Measurements from ENCODE around the gene CD180.

DNA sequence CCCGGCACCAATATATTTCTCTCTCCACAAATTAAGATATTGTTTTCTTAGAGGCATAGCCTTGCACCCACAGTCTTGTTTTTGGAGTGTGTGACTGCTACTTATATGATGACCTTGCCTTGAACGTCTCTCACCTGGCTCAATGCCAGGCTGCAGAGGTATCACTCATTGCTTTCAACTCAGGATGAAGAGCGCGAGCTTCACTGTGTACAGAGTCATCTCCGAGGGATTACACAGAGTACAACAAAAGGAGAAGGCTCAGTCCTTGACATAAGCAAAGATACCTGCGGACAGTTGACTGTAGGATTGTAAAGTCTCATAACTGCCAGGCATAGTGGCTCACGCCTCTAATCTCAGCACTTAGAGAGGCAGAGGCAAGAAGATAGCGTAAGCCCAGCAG is 53.8 kb downstream of the CD180 start:
- TF ChIP-seq FOXM1 (IDR thresholded peaks at IDR 0.05; ENCODE audit: borderline replicate concordance) (no peak), BHLHE40 (IDR thresholded peaks at IDR 0.05; ENCODE audit: borderline replicate concordance) (no peak), TARDBP (IDR thresholded peaks at IDR 0.05) (no peak), SP1 (IDR thresholded peaks at IDR 0.05) (no peak), FOXA1 (IDR thresholded peaks at IDR 0.05) (no peak), ARNT (IDR thresholded peaks at IDR 0.05) (no peak), CTBP1 (IDR thresholded peaks at IDR 0.05; ENCODE audit: borderline replicate concordance) (no peak), ELF4 (IDR thresholded peaks at IDR 0.05) (no peak), NFRKB (IDR thresholded peaks at IDR 0.05) (no peak), SUZ12 (IDR thresholded peaks at IDR 0.05) (no peak)
- TF ChIP-seq, protein P1, sequence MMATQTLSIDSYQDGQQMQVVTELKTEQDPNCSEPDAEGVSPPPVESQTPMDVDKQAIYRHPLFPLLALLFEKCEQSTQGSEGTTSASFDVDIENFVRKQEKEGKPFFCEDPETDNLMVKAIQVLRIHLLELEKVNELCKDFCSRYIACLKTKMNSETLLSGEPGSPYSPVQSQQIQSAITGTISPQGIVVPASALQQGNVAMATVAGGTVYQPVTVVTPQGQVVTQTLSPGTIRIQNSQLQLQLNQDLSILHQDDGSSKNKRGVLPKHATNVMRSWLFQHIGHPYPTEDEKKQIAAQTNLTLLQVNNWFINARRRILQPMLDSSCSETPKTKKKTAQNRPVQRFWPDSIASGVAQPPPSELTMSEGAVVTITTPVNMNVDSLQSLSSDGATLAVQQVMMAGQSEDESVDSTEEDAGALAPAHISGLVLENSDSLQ (IDR thresholded peaks at IDR 0.05), result no peak

All from HEK293T (cell line).